ENCODE data around the gene TEP1. TPM values are rescaled to one million over a fixed set of nuclear protein-coding genes. Genes with fewer than 3 reads are reported as not detected.
"Not testable (repeated sequence)": the region's sequence is repeated elsewhere in the genome, so short reads cannot be mapped to it uniquely, and the experiment has no call there.

Gene TEP1
- total RNA-seq = 21.4 and 30.4 TPM in 2 replicates

GRCh38 chr14:20412876-20413743 is at the start of gene TEP1:
TSS of gene TEP1 (minus strand) at chr14:20413501. CDS start at chr14:20408439, 5,062 bp downstream.
- peak; percentile 64 to 86 for DNase-seq (ENCODE audit: low read depth in 2 of 2)

GRCh38 chr14:20461225-20462141 is 48.2 kb upstream of the TEP1 start, which contains the start of gene PIP4P1:
TSS of gene PIP4P1 (minus strand) at chr14:20461434. CDS start at chr14:20461325, 109 bp downstream.
- DNase-seq (ENCODE audit: low read depth in 2 of 2) = peak; percentile 100

- peak in 1 of 2 donors; percentile 14 for DNase-seq (ENCODE audit: low read depth in 2 of 2)
These were observed 47.3 kb upstream of the TEP1 start for GRCh38 chr14:20460458-20461224.

GRCh38 chr14:20458031-20458789 is 44.9 kb upstream of the TEP1 start:
- no peak for DNase-seq (ENCODE audit: low read depth in 2 of 2)

GRCh38 chr14:20456971-20457370 is 43.7 kb upstream of the TEP1 start:
- DNase-seq (ENCODE audit: low read depth in 2 of 2) = no peak

- peak in 1 of 2 donors; percentile 93 for DNase-seq (ENCODE audit: low read depth in 2 of 2)
These were observed 42.3 kb upstream of the TEP1 start for GRCh38 chr14:20455355-20456300.

GRCh38 chr14:20454516-20455354 is 41.4 kb upstream of the TEP1 start, which contains the start of the genes APEX1 and OSGEP:
TSS of gene APEX1 (plus strand) at chr14:20455226. CDS start at chr14:20455646, 420 bp downstream.
TSS of gene OSGEP (minus strand) at chr14:20454812. CDS start at chr14:20454683, 129 bp downstream.
- peak; percentile 99 for DNase-seq (ENCODE audit: low read depth in 2 of 2)

- not testable (repeated sequence) for DNase-seq (ENCODE audit: low read depth in 2 of 2)
These were observed 39.5 kb upstream of the TEP1 start for GRCh38 chr14:20452831-20453230.

GRCh38 chr14:20446889-20447288 is 33.6 kb upstream of the TEP1 start:
- no peak for DNase-seq (ENCODE audit: low read depth in 2 of 2)

- not testable (repeated sequence) for DNase-seq (ENCODE audit: low read depth in 2 of 2)
These were observed 30.3 kb upstream of the TEP1 start for GRCh38 chr14:20443650-20444049.

GRCh38 chr14:20441461-20441860 is 28.2 kb upstream of the TEP1 start:
- DNase-seq (ENCODE audit: low read depth in 2 of 2) = no peak

- DNase-seq (ENCODE audit: low read depth in 2 of 2) = peak; percentile 37 to 55
These were observed 27.6 kb upstream of the TEP1 start for GRCh38 chr14:20440882-20441281.

- DNase-seq (ENCODE audit: low read depth in 2 of 2) = no peak
These were observed 27.2 kb upstream of the TEP1 start for GRCh38 chr14:20440465-20440864.

- DNase-seq (ENCODE audit: low read depth in 2 of 2) = no peak
These were observed 25.4 kb upstream of the TEP1 start for GRCh38 chr14:20438664-20439063.

- DNase-seq (ENCODE audit: low read depth in 2 of 2) = no peak
These were observed 23.1 kb upstream of the TEP1 start for GRCh38 chr14:20436363-20436755.

GRCh38 chr14:20435582-20436362 is 22.5 kb upstream of the TEP1 start, which contains the start of gene KLHL33:
TSS of gene KLHL33 (minus strand) at chr14:20436166. CDS start at chr14:20435811, 355 bp downstream.
- DNase-seq (ENCODE audit: low read depth in 2 of 2) = no peak

All from lung microvascular endothelial cell (primary cell).